Measurements from ENCODE around the gene HRH2. TPM values are rescaled to one million over a fixed set of nuclear protein-coding genes. Genes with fewer than 3 reads are reported as not detected.
"Not testable (repeated sequence)": the region's sequence is repeated elsewhere in the genome, so short reads cannot be mapped to it uniquely, and the experiment has no call there.

HRH2 gene
- total and polyA plus RNA-seq, 3 experiments from 2014 or later, result 1.3 to 29.6 (median 28.9) TPM

- CTCF ChIA-PET, result no interaction called here
- Histone ChIP-seq H3K36me3 (ENCODE audit: insufficient read depth, low read length) (no peaks in the 10 kb centered on the region), H3K27me3 (ENCODE audit: insufficient read depth, low read length, poor library complexity, severe bottlenecking) (no peaks in the 10 kb centered on the region), H3K9me3 (ENCODE audit: low read length) (peaks cover 5% of the 10 kb centered on the region), H3K4me1 (ENCODE audit: insufficient read depth, low read length) (peaks cover 59% of the 10 kb centered on the region), H3K27ac (ENCODE audit: low read depth, low read length) (no peak overlapping the region), H3K4me3 (ENCODE audit: low read length) (no peak overlapping the region)
- H3K4me3 Mint-ChIP-seq, result no peak overlapping the region
- peaks cover 4 to 24% (median 14%) of the 10 kb centered on the region in 5 donors for H3K9me3 Mint-ChIP-seq
- peaks cover 0 to 11% of the 10 kb centered on the region in 2 donors for H3K27me3 Mint-ChIP-seq
- DNase-seq, result no peak
- peaks cover 0 to 19% (median 0%) of the 10 kb centered on the region in 3 donors for H3K36me3 Mint-ChIP-seq
- H3K27ac Mint-ChIP-seq, result no peak overlapping the region
- H3K4me1 Mint-ChIP-seq, result peaks cover 43 to 49% (median 44%) of the 10 kb centered on the region in 3 donors
- POLR2A ChIA-PET, result no interaction called here
Observed at GRCh38 chr5:175649967-175650366, 7.9 kb upstream of the HRH2 start.

- H3K9me3 Mint-ChIP-seq, result peaks cover 4 to 24% (median 14%) of the 10 kb centered on the region in 5 donors
- POLR2A ChIA-PET; H3K27ac ChIP-seq (ENCODE audit: low read depth, low read length); H3K4me3 ChIP-seq (ENCODE audit: low read length); CTCF ChIA-PET; H3K27me3 ChIP-seq (ENCODE audit: insufficient read depth, low read length, poor library complexity, severe bottlenecking); H3K36me3 ChIP-seq (ENCODE audit: insufficient read depth, low read length); DNase-seq; H3K9me3 ChIP-seq (ENCODE audit: low read length): not testable (repeated sequence)
- H3K27me3 Mint-ChIP-seq, result peaks cover 0 to 11% of the 10 kb centered on the region in 2 donors
- H3K4me1 Mint-ChIP-seq, result peaks cover 50 to 55% (median 51%) of the 10 kb centered on the region in 3 donors
- H3K4me3 Mint-ChIP-seq, result peak overlapping the region in 1 of 7 donors; percentile 81
- peak overlapping the region in 5 of 8 donors; percentile 23 to 76 (median 48) for H3K27ac Mint-ChIP-seq
- peaks cover 65% of the 10 kb centered on the region for H3K4me1 ChIP-seq (ENCODE audit: insufficient read depth, low read length)
- H3K36me3 Mint-ChIP-seq, result peaks cover 0 to 19% (median 0%) of the 10 kb centered on the region in 3 donors
Observed at GRCh38 chr5:175650430-175651205, 7.3 kb upstream of the HRH2 start.

- H3K36me3 Mint-ChIP-seq, result peaks cover 0 to 14% (median 0%) of the 10 kb centered on the region in 3 donors
- ChIA-PET CTCF (interaction anchor here (1.3 to 1.5 kb wide), 2 partner anchors 14 to 119 kb away, joined by 3 to 7 read pairs; no protein-coding TSS in a partner anchor), POLR2A (no interaction called here)
- H3K36me3 ChIP-seq (ENCODE audit: insufficient read depth, low read length), result no peaks in the 10 kb centered on the region
- peaks cover 4 to 18% (median 12%) of the 10 kb centered on the region in 5 donors for H3K9me3 Mint-ChIP-seq
- peak overlapping the region; percentile 34 to 92 (median 72) for H3K27ac Mint-ChIP-seq
- H3K27ac ChIP-seq (ENCODE audit: low read depth, low read length), result no peak overlapping the region
- peaks cover 68 to 76% (median 72%) of the 10 kb centered on the region in 3 donors for H3K4me1 Mint-ChIP-seq
- peaks cover 5% of the 10 kb centered on the region for H3K9me3 ChIP-seq (ENCODE audit: low read length)
- H3K4me3 Mint-ChIP-seq, result peak overlapping the region; percentile 51 to 82 (median 76)
- H3K4me3 ChIP-seq (ENCODE audit: low read length), result peak overlapping the region; percentile 14
- H3K27me3 ChIP-seq (ENCODE audit: insufficient read depth, low read length, poor library complexity, severe bottlenecking), result no peaks in the 10 kb centered on the region
- peak; percentile 39 to 82 (median 71) for DNase-seq
- peaks cover 6 to 11% of the 10 kb centered on the region in 2 donors for H3K27me3 Mint-ChIP-seq
- H3K4me1 ChIP-seq (ENCODE audit: insufficient read depth, low read length), result peaks cover 85% of the 10 kb centered on the region
Observed at GRCh38 chr5:175652741-175653663, 4.9 kb upstream of the HRH2 start.

GRCh38 chr5:175653763-175654162 is 4.1 kb upstream of the HRH2 start:
- Histone ChIP-seq H3K27ac (ENCODE audit: low read depth, low read length) (no peak overlapping the region), H3K4me3 (ENCODE audit: low read length) (peak overlapping the region; percentile 14), H3K9me3 (ENCODE audit: low read length) (peaks cover 5% of the 10 kb centered on the region), H3K36me3 (ENCODE audit: insufficient read depth, low read length) (no peaks in the 10 kb centered on the region), H3K27me3 (ENCODE audit: insufficient read depth, low read length, poor library complexity, severe bottlenecking) (no peaks in the 10 kb centered on the region), H3K4me1 (ENCODE audit: insufficient read depth, low read length) (peaks cover 88% of the 10 kb centered on the region)
- Mint-ChIP-seq H3K4me3 (peak overlapping the region; percentile 20 to 82 (median 61)), H3K4me1 (peaks cover 73 to 82% (median 78%) of the 10 kb centered on the region in 3 donors), H3K27ac (peak overlapping the region in 5 of 8 donors; percentile 1 to 71 (median 34)), H3K9me3 (peaks cover under 1 to 15% (median 12%) of the 10 kb centered on the region in 5 donors), H3K36me3 (peaks cover 0 to 10% (median 0%) of the 10 kb centered on the region in 3 donors), H3K27me3 (peaks cover 12 to 16% of the 10 kb centered on the region in 2 donors)
- ChIA-PET CTCF (interaction anchor here (1.3 to 1.5 kb wide), 2 partner anchors 14 to 120 kb away, joined by 3 to 7 read pairs; no protein-coding TSS in a partner anchor), POLR2A (no interaction called here)
- no peak for DNase-seq

- H3K9me3 Mint-ChIP-seq, result peaks cover 0 to 10% (median 8%) of the 10 kb centered on the region in 5 donors
- H3K4me3 Mint-ChIP-seq, result peak overlapping the region in 4 of 7 donors; percentile 17 to 80 (median 20)
- peaks cover 0 to 4% (median 0%) of the 10 kb centered on the region in 3 donors for H3K36me3 Mint-ChIP-seq
- H3K27me3 Mint-ChIP-seq, result peaks cover 12 to 16% of the 10 kb centered on the region in 2 donors
- Histone ChIP-seq H3K27ac (ENCODE audit: low read depth, low read length) (no peak overlapping the region), H3K9me3 (ENCODE audit: low read length) (peaks cover 5% of the 10 kb centered on the region), H3K4me3 (ENCODE audit: low read length) (no peak overlapping the region), H3K36me3 (ENCODE audit: insufficient read depth, low read length) (no peaks in the 10 kb centered on the region), H3K27me3 (ENCODE audit: insufficient read depth, low read length, poor library complexity, severe bottlenecking) (no peaks in the 10 kb centered on the region), H3K4me1 (ENCODE audit: insufficient read depth, low read length) (peaks cover 91% of the 10 kb centered on the region)
- peak overlapping the region in 1 of 8 donors; percentile 76 for H3K27ac Mint-ChIP-seq
- H3K4me1 Mint-ChIP-seq, result peaks cover 78 to 85% (median 83%) of the 10 kb centered on the region in 3 donors
- CTCF ChIA-PET, result interaction anchor here (0.7 to 1.5 kb wide), 3 partner anchors 43 to 120 kb away, joined by 3 to 7 read pairs (median 3); no protein-coding TSS in a partner anchor
- no peak for DNase-seq
- POLR2A ChIA-PET, result no interaction called here
Observed at GRCh38 chr5:175654339-175654738, 3.5 kb upstream of the HRH2 start.

GRCh38 chr5:175654807-175655206 is 3.1 kb upstream of the HRH2 start:
- Histone ChIP-seq H3K36me3 (ENCODE audit: insufficient read depth, low read length) (no peaks in the 10 kb centered on the region), H3K4me1 (ENCODE audit: insufficient read depth, low read length) (peaks cover 90% of the 10 kb centered on the region), H3K4me3 (ENCODE audit: low read length) (no peak overlapping the region), H3K27ac (ENCODE audit: low read depth, low read length) (no peak overlapping the region), H3K9me3 (ENCODE audit: low read length) (peaks cover 3% of the 10 kb centered on the region), H3K27me3 (ENCODE audit: insufficient read depth, low read length, poor library complexity, severe bottlenecking) (no peaks in the 10 kb centered on the region)
- ChIA-PET POLR2A (no interaction called here), CTCF (interaction anchor here (0.7 to 1.5 kb wide), 3 partner anchors 43 to 121 kb away, joined by 3 to 7 read pairs (median 3); no protein-coding TSS in a partner anchor)
- Mint-ChIP-seq H3K27me3 (peaks cover 12 to 16% of the 10 kb centered on the region in 2 donors), H3K9me3 (peaks cover 0 to 9% (median 8%) of the 10 kb centered on the region in 5 donors), H3K27ac (peak overlapping the region in 2 of 8 donors; percentile 19 to 23), H3K36me3 (peaks cover 0 to 4% (median 0%) of the 10 kb centered on the region in 3 donors), H3K4me1 (peaks cover 78 to 85% (median 84%) of the 10 kb centered on the region in 3 donors), H3K4me3 (peak overlapping the region in 1 of 7 donors; percentile 20)
- DNase-seq, result no peak

GRCh38 chr5:175655411-175655810 is 2.5 kb upstream of the HRH2 start:
- peak overlapping the region in 5 of 7 donors; percentile 9 to 38 (median 24) for H3K4me3 Mint-ChIP-seq
- peaks cover 12 to 16% of the 10 kb centered on the region in 2 donors for H3K27me3 Mint-ChIP-seq
- H3K4me1 ChIP-seq (ENCODE audit: insufficient read depth, low read length), result peaks cover 89% of the 10 kb centered on the region
- DNase-seq, result no peak
- no peaks in the 10 kb centered on the region for H3K27me3 ChIP-seq (ENCODE audit: insufficient read depth, low read length, poor library complexity, severe bottlenecking)
- POLR2A ChIA-PET, result no interaction called here
- no peaks in the 10 kb centered on the region for H3K36me3 ChIP-seq (ENCODE audit: insufficient read depth, low read length)
- H3K27ac ChIP-seq (ENCODE audit: low read depth, low read length), result no peak overlapping the region
- H3K9me3 ChIP-seq (ENCODE audit: low read length), result no peaks in the 10 kb centered on the region
- H3K9me3 Mint-ChIP-seq, result peaks cover 0 to 6% (median 4%) of the 10 kb centered on the region in 5 donors
- H3K4me1 Mint-ChIP-seq, result peaks cover 78 to 84% (median 82%) of the 10 kb centered on the region in 3 donors
- H3K27ac Mint-ChIP-seq, result peak overlapping the region in 3 of 8 donors; percentile 16 to 29 (median 19)
- no peaks in the 10 kb centered on the region for H3K36me3 Mint-ChIP-seq
- no peak overlapping the region for H3K4me3 ChIP-seq (ENCODE audit: low read length)
- CTCF ChIA-PET, result interaction anchor here (1.4 kb wide), 1 partner anchor 42 kb away, joined by 3 read pairs; no protein-coding TSS in a partner anchor

Measured in CD8-positive, alpha-beta memory T cell (primary cell).